Measurements from ENCODE around the gene ANKRD42. TPM values are rescaled to one million over a fixed set of nuclear protein-coding genes. Genes with fewer than 3 reads are reported as not detected.

The ANKRD42 gene
- total RNA-seq, 1 experiment from 2014 or later: 5.4 TPM

- H3K9me2 ChIP-seq (ENCODE audit: insufficient read depth): no peaks in the 10 kb centered on the region
- 0 out of 2 replicates have a peak, but pooled peaks cover 5% of the 10 kb centered on the region for H4K20me1 ChIP-seq (ENCODE audit: insufficient read depth)
- intact Hi-C loops (cut with micrococcal nuclease): no loop called here
- BruUV-seq (replicated peaks): no TSS peak
- H2AFZ ChIP-seq (ENCODE audit: low read depth, low read length, poor library complexity, severe bottlenecking): no peak overlapping the region
- H3K4me2 ChIP-seq (ENCODE audit: low read length): no peak overlapping the region
- no peak overlapping the region for H3K4me3 ChIP-seq (replicated peaks in 1 of 2; ENCODE audit: low read depth in 1 of 2, low read length in 2 of 2)
- H3K79me2 ChIP-seq (ENCODE audit: insufficient read depth, low read length): peaks cover 5% of the 10 kb centered on the region
- TF ChIP-seq EZH2phosphoT487 (IDR thresholded peaks at IDR 0.05; ENCODE audit: borderline replicate concordance) (no peak), ZBTB33 (IDR thresholded peaks at IDR 0.05; ENCODE audit: extremely low read depth, insufficient replicate concordance, low read length) (no peak), ZNF274 (IDR thresholded peaks at IDR 0.05; ENCODE audit: low read depth, low read length) (no peak), MAX (IDR thresholded peaks at IDR 0.05) (no peak), FOSL1 (IDR thresholded peaks at IDR 0.05; ENCODE audit: low read depth) (no peak), CBX3 (IDR thresholded peaks at IDR 0.05; ENCODE audit: low read depth) (no peak), CEBPB (IDR thresholded peaks at IDR 0.05; ENCODE audit: low read depth) (no peak), TCF7L2 (IDR thresholded peaks at IDR 0.05; ENCODE audit: borderline replicate concordance, extremely low read depth, insufficient read depth, insufficient read length) (no peak), EZH2 (IDR thresholded peaks at IDR 0.05) (no peak), CTCF (IDR thresholded peaks at IDR 0.05 in 2 of 3, conservative IDR thresholded peaks at IDR 0.05 in 1 of 3; ENCODE audit: borderline replicate concordance in 1 of 3, insufficient read depth in 1 of 3, low read depth in 2 of 3, low read length in 2 of 3) (no peak), POLR2A (IDR thresholded peaks at IDR 0.05; ENCODE audit: borderline replicate concordance, extremely low read depth, insufficient read depth, insufficient read length) (no peak), RAD21 (IDR thresholded peaks at IDR 0.05; ENCODE audit: low read depth) (no peak), REST (IDR thresholded peaks at IDR 0.05; ENCODE audit: low read depth) (no peak), POLR2AphosphoS5 (IDR thresholded peaks at IDR 0.05; ENCODE audit: low read depth, low read length) (no peak), JUND (IDR thresholded peaks at IDR 0.05) (no peak), SRF (IDR thresholded peaks at IDR 0.05; ENCODE audit: low read depth) (no peak), SP1 (IDR thresholded peaks at IDR 0.05; ENCODE audit: low read depth) (no peak)
- H3K27ac ChIP-seq (ENCODE audit: low read depth, low read length): no peak overlapping the region
- no peaks in the 10 kb centered on the region for H3K4me1 ChIP-seq (ENCODE audit: control insufficient read depth in 1 of 2, insufficient read depth in 2 of 2, low read length in 2 of 2)
- RAD21 ChIA-PET (ENCODE audit: low non-redundant PET in 1 of 2, low total read pairs in 2 of 2, uncharacterized antibody in 2 of 2, unreplicated experiment in 2 of 2): no interaction called here
- H3K36me3 ChIP-seq (ENCODE audit: control insufficient read depth in 1 of 2, insufficient read depth in 2 of 2, low read length in 2 of 2): peaks cover 30 to 40% of the 10 kb centered on the region in 2 experiments
- DNase-seq (ENCODE audit: low read depth, low spot score) (no peak), ATAC-seq (no peak)
- no peaks in the 10 kb centered on the region for H3K27me3 ChIP-seq (ENCODE audit: insufficient read depth, low read length)
- CTCF ChIA-PET: no interaction called here
- no peak overlapping the region for H3K9ac ChIP-seq (ENCODE audit: low read length)
- POLR2A ChIA-PET: no interaction called here
- H3K9me3 ChIP-seq (ENCODE audit: control insufficient read depth in 1 of 2, insufficient read depth in 1 of 2, low read depth in 1 of 2, low read length in 2 of 2): no peaks in the 10 kb centered on the region
Measured at GRCh38 chr11:83185767-83186166, 7.7 kb upstream of the ANKRD42 start.

All from HCT116 (cell line).